Stimulated activated naive CD8-positive, alpha-beta T cell treated with anti-CD3 and anti-CD28 coated beads, Interleukin-15, amount 100 ng/mL, for 72 hours (primary cell): ENCODE results near the gene KCNJ11.

Source experiments
- ATAC-seq: fragments of 150-1000 bp; cut with Tn5 transposase; 2 replicates; pipeline ENCODE4 v1.10.0; 2021; ENCODE audit warnings: mild to moderate bottlenecking, moderate library complexity
- DNase-seq, 2 donors: peaks; one replicate each; pipeline ENCODE4 v3.0.0; 2021 to 2022
- H3K27ac Mint-ChIP-seq, 2 donors: one replicate each; pipeline ENCODE4 v1.8.0; 2022; ENCODE audit warnings: mild to moderate bottlenecking in 2 of 2, mixed read lengths in 2 of 2, moderate library complexity in 2 of 2
- H3K27me3 Mint-ChIP-seq: one replicate; pipeline ENCODE4 v1.8.0; 2022; ENCODE audit warnings: mixed read lengths
- H3K4me1 Mint-ChIP-seq: one replicate; pipeline ENCODE4 v1.8.0; 2022; ENCODE audit warnings: mild to moderate bottlenecking, mixed read lengths
- H3K4me3 Mint-ChIP-seq, 2 donors: one replicate each; pipeline ENCODE4 v1.8.0; 2022; ENCODE audit warnings: mild to moderate bottlenecking in 2 of 2, mixed read lengths in 2 of 2, moderate library complexity in 1 of 2
- H3K9me3 Mint-ChIP-seq, 2 donors: one replicate each; pipeline ENCODE4 v1.8.0; 2022; ENCODE audit warnings: mixed read lengths in 2 of 2

The KCNJ11 gene

DNA sequence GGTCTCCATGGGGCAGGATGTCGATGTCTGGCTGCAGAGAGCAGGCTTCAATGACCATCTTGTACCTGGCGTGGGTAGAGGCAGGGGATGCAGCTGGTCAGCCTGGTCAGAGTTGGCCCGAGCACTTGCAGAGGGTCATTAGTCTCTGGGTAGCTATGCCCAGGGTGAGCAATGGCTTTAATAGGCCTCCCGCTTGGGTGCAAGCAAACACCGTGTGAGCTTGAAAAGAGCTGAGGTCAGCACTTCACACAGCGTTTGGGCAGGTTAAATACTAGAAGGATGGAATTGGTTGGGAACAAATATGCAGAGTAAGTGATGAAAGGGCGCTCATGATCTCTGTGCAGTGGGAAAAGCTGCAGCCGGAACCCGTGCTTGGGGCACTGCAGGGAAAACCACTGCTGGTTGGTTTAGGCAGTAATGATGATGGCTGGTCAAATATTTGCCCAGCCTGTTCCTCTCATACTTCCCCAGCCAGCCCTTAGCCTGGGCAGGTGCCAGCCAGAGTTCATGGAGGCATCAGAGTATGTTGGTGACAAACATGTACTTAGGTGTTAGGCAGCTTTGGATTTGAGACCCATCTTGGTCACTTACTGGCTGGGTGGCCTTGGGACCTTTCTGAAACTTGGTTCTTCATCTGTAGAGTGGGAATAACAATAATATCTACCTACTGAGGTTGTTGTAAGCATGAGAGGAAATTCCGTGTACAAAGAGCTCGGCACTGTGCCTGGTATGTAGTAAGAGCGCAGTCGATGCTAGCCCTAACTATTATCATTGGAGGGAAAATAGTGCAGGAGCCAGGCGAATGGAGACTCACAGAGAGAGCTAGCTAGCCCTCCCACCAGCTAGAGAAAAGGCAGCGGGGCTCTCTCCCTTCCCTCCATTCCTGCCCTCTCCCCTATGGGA is 25.2 kb upstream of the KCNJ11 start:
- Mint-ChIP-seq H3K9me3 (no peaks in the 10 kb centered on the region), H3K27ac (no peak overlapping the region), H3K4me3 (peak overlapping the region in 1 of 2 donors; percentile 61), H3K4me1 (peaks cover 25% of the 10 kb centered on the region), H3K27me3 (peaks cover 58% of the 10 kb centered on the region)
- DNase-seq (no peak), ATAC-seq (no peak)

DNA sequence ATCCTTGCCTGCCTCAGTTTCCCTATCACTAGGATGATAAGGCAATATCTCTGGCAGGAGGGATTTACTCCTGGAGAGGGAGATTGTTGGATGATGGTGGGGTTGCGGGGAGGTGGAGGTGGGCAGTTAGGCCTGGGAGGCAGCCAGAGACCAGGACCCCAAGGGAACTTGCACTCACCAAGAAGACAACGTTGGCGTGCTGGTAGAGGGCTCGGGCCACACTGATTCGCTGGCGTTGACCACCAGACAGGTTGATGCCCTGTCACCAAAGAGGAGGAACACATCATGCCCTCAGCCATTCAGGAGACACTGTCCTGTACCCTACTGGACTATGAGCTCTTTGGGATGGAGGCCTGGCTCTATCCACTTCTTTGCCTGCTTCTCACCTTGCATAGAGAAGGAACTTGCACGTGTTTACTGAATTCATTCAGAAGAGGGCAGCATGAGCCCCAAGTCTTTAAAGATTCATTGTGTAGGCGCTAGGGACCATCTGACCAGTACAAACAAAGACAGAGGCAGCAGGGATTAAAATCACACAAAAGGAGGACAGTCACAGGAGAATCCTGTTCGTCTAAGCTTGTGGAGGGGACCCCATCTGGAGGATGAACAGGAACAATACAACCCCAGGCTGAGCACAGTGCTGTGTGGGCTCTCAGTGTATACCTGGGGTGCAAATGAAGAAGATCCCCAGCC is 24.2 kb upstream of the KCNJ11 start:
- Mint-ChIP-seq H3K4me3 (no peak overlapping the region), H3K27me3 (peaks cover 51% of the 10 kb centered on the region)
- no peak for ATAC-seq

DNA sequence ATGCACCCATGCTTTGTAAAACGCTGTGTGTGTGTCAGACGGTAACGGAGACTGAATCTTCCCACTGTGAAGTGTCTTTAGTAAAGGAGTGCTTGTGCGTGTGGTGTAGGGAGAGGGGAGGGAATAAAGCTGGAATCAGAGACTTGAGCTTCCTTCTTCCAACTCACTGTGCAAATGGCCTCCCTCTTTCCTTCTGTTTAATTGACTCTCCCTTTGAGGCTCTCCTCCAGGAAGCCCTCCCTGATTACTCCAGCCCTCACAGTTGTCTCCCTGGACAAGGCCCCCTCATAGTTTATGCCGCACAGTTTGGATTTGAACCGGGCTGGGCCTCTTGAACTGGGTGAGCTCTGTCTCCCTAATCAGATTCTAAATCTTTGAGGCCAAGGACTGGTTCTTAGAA is 23.0 kb upstream of the KCNJ11 start:
- ATAC-seq = no peak
- H3K9me3 Mint-ChIP-seq = no peaks in the 10 kb centered on the region
- peaks cover 41% of the 10 kb centered on the region for H3K27me3 Mint-ChIP-seq

More for the DNA sequence above, 24.2 kb upstream of the KCNJ11 start:
- no peaks in the 10 kb centered on the region for H3K9me3 Mint-ChIP-seq
- H3K4me1 Mint-ChIP-seq = peaks cover 25% of the 10 kb centered on the region
- no peak for DNase-seq
- no peak overlapping the region for H3K27ac Mint-ChIP-seq

DNA sequence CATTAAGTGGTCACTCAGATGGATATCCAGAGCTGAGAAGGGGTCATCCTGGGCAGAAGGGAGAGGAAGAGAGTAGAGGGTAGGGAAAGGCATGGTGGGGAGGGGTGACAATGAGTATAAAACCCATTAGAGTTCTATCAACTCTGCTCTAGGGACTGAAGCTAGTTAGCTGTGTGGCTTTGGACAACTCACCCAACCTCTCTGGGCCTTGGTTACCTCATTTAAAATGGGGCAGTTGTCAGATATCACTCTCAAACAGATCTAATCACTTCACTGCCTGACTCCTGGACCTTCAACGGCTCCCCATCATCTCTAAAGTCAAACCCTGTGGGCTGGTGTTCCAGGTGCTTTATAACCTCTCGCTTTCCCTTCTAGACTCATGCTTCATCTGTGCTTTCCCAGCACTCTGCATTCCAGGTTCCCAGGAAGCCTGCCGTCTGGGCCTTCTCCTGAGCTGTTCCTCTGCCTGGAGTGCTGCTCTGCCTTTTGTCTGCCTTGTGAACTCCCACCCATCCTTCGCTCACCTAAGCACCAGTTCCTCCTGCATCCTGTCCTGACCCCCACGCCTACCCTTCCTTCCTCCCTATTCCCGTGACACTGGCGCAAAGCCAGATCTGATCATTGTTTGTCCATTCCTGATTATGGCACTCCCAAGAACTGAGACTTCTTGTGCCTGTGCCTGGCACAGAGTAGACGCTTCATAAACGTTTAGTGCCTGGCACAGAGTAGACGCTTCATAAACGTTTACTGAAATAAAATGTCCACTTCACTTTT is 22.3 kb upstream of the KCNJ11 start:
- no peak for DNase-seq

More for the DNA sequence above, 23.0 kb upstream of the KCNJ11 start:
- DNase-seq = no peak
- Mint-ChIP-seq H3K4me3 (no peak overlapping the region), H3K4me1 (peaks cover 25% of the 10 kb centered on the region), H3K27ac (peak overlapping the region in 1 of 2 donors; percentile 57)

DNA sequence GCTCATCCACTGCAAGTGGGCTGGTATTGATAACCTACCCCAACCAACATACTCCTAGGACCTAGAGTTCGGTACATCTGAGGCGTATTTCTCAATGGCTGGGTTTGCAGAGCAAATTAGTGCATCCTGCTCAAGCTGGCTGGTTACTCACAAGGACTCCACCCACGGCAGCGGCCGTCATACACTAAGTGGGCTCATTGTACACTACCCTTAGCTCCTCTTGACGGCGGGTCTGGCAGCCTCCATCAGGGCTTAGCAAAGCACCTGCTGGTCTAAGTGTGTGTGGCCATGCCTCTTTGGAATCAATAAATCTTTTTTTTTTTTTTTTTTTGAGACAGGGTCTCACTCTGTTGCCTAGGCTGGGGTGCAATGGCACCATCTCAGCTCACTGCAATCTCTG is 20.2 kb upstream of the KCNJ11 start:
- Mint-ChIP-seq H3K4me3 (no peak overlapping the region), H3K27me3 (peaks cover 20% of the 10 kb centered on the region), H3K9me3 (no peaks in the 10 kb centered on the region), H3K4me1 (peaks cover 5% of the 10 kb centered on the region), H3K27ac (no peak overlapping the region)
- DNase-seq = no peak
- ATAC-seq = no peak

More for the DNA sequence above, 22.3 kb upstream of the KCNJ11 start:
- no peak for ATAC-seq
- Mint-ChIP-seq H3K4me1 (peaks cover 25% of the 10 kb centered on the region), H3K4me3 (no peak overlapping the region), H3K9me3 (no peaks in the 10 kb centered on the region), H3K27ac (no peak overlapping the region), H3K27me3 (peaks cover 36% of the 10 kb centered on the region)

DNA sequence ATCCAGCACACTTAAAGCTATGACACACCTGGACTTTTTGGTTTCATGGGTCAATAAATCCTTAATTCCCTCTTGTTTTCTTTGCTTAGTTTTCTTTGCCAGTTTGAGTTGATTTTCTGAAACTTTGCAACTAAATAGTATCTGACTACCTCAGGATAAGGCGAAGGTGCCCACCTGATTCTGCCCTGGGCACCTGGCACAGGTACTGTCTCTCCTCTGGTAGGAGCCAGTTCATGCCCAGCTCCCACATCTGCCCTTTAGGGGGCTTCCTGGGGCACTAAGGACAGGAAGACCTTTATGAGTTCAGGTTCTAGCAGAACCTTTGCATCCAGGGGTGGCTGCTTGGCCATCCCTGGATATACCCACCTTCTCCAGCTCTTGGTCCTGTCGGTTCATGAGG is 19.6 kb upstream of the KCNJ11 start:
- H3K4me3 Mint-ChIP-seq = no peak overlapping the region
- no peak for DNase-seq
- ATAC-seq = no peak
- H3K27me3 Mint-ChIP-seq = peaks cover 14% of the 10 kb centered on the region
- H3K27ac Mint-ChIP-seq = no peak overlapping the region
- H3K4me1 Mint-ChIP-seq = no peaks in the 10 kb centered on the region
- no peaks in the 10 kb centered on the region for H3K9me3 Mint-ChIP-seq

DNA sequence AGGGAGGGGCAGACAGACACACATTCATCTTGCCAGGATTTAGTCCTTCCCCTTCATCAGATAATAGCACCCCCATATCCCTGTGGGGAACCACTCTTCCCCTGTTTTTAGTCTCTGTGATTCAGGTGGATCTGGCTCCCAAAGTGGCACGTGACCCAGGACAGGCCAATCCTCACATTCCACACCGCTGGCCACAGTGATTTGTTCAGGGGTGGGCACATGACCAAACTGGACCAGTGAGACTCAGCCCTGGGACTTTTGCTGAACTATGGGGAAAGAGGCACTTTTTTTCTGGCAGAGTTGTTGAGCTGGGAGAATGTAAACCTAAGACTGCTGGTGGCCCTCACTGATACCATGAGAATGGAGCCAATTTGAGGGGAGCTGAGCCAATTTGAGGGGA is 19.1 kb upstream of the KCNJ11 start:
- no peaks in the 10 kb centered on the region for H3K4me1 Mint-ChIP-seq
- H3K4me3 Mint-ChIP-seq = no peak overlapping the region
- no peak for DNase-seq
- no peak for ATAC-seq
- H3K27ac Mint-ChIP-seq = no peak overlapping the region
- H3K27me3 Mint-ChIP-seq = peaks cover 10% of the 10 kb centered on the region
- no peaks in the 10 kb centered on the region for H3K9me3 Mint-ChIP-seq

DNA sequence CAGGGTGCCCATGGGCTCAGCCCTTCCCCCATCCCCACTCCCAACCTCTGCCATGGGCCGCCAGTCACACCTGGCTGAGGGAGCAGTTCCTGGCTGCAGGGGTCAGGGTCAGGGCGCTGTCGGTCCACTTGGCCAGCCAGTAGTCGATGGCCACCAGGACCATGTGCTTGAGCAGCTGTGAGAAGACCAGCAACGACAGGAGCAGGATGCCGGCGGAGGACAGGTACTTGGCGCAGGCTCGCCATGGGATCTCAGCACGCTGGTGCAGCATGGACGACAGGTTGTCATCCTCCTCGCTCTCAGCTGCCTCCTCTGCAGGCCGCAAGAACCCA is 18.3 kb upstream of the KCNJ11 start:
- H3K4me3 Mint-ChIP-seq = no peak overlapping the region
- no peaks in the 10 kb centered on the region for H3K9me3 Mint-ChIP-seq
- DNase-seq = no peak
- peaks cover 10% of the 10 kb centered on the region for H3K27me3 Mint-ChIP-seq
- no peaks in the 10 kb centered on the region for H3K4me1 Mint-ChIP-seq
- no peak overlapping the region for H3K27ac Mint-ChIP-seq
- no peak for ATAC-seq

DNA sequence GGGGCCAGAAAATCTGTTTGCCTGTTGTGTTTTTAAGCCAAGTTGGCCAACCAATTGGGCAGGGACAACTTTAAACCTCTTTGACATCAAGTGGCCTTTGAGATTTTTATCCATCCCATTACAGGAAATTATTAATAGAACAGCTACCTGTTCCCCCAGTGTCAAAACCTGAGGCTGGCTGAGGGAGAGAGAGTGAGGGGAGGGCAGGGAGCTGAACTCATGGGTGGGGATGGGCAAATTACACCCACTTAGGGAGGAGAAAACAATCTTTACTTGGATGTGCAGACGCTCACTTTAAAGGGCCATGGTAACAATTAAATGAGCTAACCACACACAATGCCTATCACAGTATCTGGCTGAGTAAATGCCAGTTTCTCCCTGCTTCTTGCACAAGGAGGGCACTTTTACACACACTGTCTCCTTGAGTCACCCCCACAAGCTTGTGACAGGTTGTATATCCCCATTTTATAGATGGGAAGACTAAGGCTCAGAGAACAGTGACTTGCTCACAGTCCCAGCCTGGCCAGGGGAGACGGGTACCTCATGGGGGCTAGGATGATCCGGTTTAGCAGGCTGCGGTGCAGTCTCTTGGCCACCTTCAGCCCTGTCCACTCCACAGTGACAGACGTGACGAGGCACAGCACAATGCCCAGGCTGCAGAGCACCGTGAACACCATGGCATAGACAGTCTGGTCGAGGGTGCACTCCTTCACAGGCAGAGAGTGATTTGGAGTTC is 17.8 kb upstream of the KCNJ11 start:
- Mint-ChIP-seq H3K27me3 (peaks cover 6% of the 10 kb centered on the region), H3K27ac (no peak overlapping the region), H3K9me3 (no peaks in the 10 kb centered on the region)

DNA sequence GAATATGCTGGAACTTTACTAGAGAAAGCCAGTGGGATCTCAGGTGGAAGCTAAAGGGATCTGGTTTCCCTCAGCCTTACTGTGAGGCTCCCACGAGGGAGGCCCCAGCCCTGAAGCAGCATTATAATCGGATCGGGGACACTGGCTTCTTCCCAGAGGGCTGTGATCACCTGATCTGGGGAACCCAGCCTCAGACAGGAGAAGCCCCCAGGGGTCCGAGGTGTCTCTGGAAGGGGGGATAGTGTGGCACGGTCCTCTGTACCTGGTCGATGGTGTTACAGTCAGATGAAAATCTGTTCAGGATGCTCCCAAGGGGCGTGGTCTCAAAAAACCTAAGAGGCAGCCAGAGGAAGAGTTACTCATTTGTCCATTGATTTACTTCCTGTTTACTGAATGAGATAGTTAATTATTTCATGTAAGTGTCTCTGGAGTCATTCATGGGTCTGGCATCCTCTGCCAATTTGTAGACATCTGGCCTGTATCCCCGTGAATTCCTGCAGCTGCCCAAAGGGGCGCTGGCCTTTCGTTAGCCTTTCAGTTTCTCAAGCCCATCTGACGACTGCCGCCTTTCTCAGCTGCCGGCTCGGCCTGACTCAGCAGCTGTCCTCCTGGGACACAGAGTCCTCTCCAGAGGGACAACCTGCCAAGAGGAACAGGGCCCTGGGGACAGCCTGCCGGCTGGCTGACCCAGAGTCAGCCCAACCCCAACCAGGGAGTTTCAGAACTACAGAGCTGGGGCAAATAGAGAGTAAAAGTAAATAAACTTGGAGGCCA is 17.0 kb upstream of the KCNJ11 start:
- H3K9me3 Mint-ChIP-seq = no peaks in the 10 kb centered on the region
- H3K4me1 Mint-ChIP-seq = no peaks in the 10 kb centered on the region
- no peak for ATAC-seq
- DNase-seq = no peak
- H3K27me3 Mint-ChIP-seq = no peaks in the 10 kb centered on the region
- no peak overlapping the region for H3K4me3 Mint-ChIP-seq
- no peak overlapping the region for H3K27ac Mint-ChIP-seq

More for the DNA sequence above, 17.8 kb upstream of the KCNJ11 start:
- no peak for DNase-seq
- no peak for ATAC-seq
- Mint-ChIP-seq H3K4me1 (no peaks in the 10 kb centered on the region), H3K4me3 (no peak overlapping the region)

DNA sequence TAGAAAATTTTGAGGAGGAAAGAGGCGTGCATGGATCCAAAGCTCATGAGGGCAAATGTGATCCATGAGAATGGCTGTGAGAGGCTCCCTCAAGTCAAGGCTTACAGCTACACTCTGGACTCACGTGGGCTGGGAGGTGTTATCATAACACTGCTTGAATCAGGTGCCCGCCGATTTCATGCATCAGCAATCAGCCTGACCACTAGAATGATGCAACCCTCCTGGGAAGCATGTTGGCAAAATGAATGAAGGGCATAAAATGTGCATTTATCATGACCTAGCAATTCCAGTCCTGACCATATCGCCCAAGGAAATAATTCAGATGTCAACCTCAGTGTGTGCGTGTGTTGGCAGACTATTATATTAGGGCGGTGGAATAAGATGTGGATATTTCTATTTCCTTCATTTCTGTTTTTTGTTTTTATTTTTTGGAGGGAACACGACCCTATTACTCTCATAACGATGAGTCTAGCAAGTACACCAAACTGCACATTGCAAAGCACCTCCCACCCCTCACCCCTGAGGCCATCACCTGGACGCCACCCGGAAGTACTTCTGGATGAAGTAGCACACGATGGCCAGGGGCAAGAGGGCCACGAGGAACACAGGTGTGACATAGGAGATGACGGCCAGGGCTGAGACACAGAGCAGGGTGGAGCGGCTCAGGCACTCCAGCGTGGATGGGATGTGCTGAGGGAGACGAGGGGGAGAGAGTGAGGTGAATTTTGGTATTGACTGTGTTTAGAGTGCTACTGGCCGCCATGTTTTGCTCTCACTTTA is 15.7 kb upstream of the KCNJ11 start:
- Mint-ChIP-seq H3K27ac (no peak overlapping the region), H3K9me3 (no peaks in the 10 kb centered on the region), H3K27me3 (no peaks in the 10 kb centered on the region), H3K4me1 (no peaks in the 10 kb centered on the region), H3K4me3 (no peak overlapping the region)
- no peak for ATAC-seq
- no peak for DNase-seq

DNA sequence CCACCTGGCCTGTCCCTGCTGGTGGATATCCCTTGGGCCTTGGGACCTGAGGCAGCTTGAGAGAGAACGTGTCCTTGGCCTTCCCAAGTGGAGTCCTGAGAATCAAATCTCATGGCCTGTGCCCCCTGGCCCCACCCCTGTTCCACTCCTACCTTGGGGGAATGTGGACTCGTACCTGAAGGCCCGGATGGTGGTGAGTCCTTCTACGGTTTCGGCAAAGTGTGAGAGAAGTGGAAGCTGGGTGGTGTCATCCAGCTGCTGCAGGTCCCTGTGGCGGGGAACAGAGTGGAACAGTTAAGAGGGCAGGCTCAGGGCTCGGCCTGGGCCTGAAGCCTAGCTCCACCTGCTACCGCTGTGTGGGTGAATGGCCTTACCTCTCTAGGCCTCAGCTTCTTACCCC is 14.0 kb upstream of the KCNJ11 start:
- Mint-ChIP-seq H3K27ac (no peak overlapping the region), H3K4me1 (no peaks in the 10 kb centered on the region), H3K9me3 (no peaks in the 10 kb centered on the region), H3K4me3 (no peak overlapping the region), H3K27me3 (no peaks in the 10 kb centered on the region)
- DNase-seq (no peak), ATAC-seq (no peak)

DNA sequence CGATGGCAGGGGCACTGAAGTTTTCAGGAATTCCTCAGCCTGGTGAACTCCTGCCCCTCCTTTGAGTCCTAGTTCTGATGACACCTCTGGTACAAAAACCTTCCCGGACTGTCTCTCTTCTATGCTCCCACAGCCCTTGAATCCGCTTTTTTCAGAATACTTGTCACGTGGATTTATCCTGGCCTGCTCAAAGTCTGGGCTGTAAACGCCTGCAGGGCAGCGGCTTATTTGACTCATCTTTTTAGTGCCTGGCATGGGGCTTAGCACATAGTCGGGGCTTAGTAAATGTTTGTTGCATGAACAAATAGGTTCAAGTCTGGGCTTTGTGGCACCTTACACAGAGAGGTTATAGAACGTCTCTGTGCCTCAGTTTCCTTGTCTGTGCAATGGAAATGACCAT is 13.4 kb upstream of the KCNJ11 start:
- ATAC-seq (no peak), DNase-seq (no peak)
- H3K4me1 Mint-ChIP-seq = no peaks in the 10 kb centered on the region
- no peak overlapping the region for H3K4me3 Mint-ChIP-seq
- no peak overlapping the region for H3K27ac Mint-ChIP-seq
- no peaks in the 10 kb centered on the region for H3K27me3 Mint-ChIP-seq
- H3K9me3 Mint-ChIP-seq = no peaks in the 10 kb centered on the region

DNA sequence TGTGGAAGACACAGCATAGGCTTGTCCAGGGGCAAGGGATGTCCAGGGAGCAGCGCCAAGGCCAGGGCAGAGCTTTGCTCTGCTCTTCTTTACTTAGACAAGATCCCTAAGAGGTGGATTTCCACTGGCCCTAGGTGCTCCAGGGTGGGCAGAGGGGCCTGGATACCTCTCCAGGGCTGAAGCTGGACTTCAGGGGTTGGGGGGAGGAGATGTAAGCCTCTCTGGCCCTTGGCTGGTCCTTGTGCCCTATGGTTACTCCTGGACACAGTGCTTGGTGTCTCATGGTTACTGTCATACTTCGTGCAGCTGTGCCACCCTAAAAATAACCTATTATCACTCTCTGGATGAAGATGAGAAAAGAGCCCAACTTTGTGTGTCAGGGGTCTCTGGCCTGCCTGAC is 12.9 kb upstream of the KCNJ11 start:
- H3K27ac Mint-ChIP-seq = no peak overlapping the region
- H3K4me3 Mint-ChIP-seq = no peak overlapping the region
- H3K4me1 Mint-ChIP-seq = no peaks in the 10 kb centered on the region

More for the DNA sequence above, 12.9 kb upstream of the KCNJ11 start:
- no peak for ATAC-seq
- no peaks in the 10 kb centered on the region for H3K9me3 Mint-ChIP-seq
- H3K27me3 Mint-ChIP-seq = no peaks in the 10 kb centered on the region
- DNase-seq = no peak
